Parathyroid adenoma (tissue), 2 donors: Measurements from ENCODE around the gene RPL29.

Source experiments
- H2AFZ ChIP-seq: fragments of 300-600 bp; sonication (generic); one replicate; pipeline ENCODE4 v1.7.0; 2017; ENCODE audit warnings: antibody characterized with exemption, mild to moderate bottlenecking
- H3K27ac ChIP-seq: fragments of 300-600 bp; sonication (generic); one replicate; pipeline ENCODE4 v1.7.0; 2017
- H3K27me3 ChIP-seq: fragments of 300-600 bp; sonication (generic); one replicate; pipeline ENCODE4 v1.7.0; 2017; ENCODE audit warnings: low read length; ENCODE audit not compliant: control insufficient read depth, insufficient read depth
- H3K36me3 ChIP-seq: fragments of 300-600 bp; sonication (generic); one replicate; pipeline ENCODE4 v1.7.0; 2017; ENCODE audit warnings: low read length; ENCODE audit not compliant: control insufficient read depth, insufficient read depth
- H3K4me1 ChIP-seq: fragments of 300-600 bp; sonication (generic); one replicate; pipeline ENCODE4 v1.7.0; 2017; ENCODE audit warnings: control low read depth
- H3K4me2 ChIP-seq: fragments of 300-600 bp; sonication (generic); one replicate; pipeline ENCODE4 v1.7.0; 2017; ENCODE audit warnings: low read length
- H3K4me3 ChIP-seq: fragments of 300-600 bp; sonication (generic); one replicate; pipeline ENCODE4 v1.7.0; 2017; ENCODE audit warnings: low read depth, low read length
- H3K79me2 ChIP-seq: fragments of 300-600 bp; sonication (generic); one replicate; pipeline ENCODE4 v1.7.0; 2017; ENCODE audit warnings: control low read depth
- H3K9ac ChIP-seq: fragments of 300-600 bp; sonication (generic); one replicate; pipeline ENCODE4 v1.7.0; 2017; ENCODE audit warnings: mild to moderate bottlenecking
- H3K9me3 ChIP-seq: fragments of 300-600 bp; sonication (generic); one replicate; pipeline ENCODE4 v1.7.0; 2017; ENCODE audit warnings: low read length; ENCODE audit not compliant: control insufficient read depth
- TF ChIP-seq, protein P1 (sequence below): fragments of 300-600 bp; sonication (generic); IDR thresholded peaks from one replicate; pipeline ENCODE4 v1.7.0; 2017; ENCODE audit warnings: antibody characterized with exemption, mild to moderate bottlenecking
- donor health status: primary hyperparathyroidism.

RPL29 gene

DNA sequence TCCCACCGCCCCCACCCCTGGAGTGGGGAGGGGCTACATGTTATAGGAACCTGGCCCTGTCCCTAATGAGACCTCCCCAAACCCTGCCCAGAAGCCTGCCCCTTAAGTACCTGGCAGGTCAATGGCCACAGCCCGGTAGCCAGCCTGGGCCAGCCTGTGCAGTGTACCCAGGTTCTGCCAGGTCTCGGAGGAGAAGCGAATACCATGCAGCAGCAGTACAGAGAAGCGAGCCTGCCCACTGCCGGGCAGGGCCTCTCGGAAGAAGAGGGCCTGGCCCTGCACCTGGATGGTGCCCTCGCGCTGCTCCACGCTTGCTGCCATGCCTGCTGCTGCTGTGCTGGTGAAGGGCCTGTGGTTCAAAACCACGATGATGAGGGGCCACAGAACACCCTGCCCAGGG, 24.3 kb downstream of the RPL29 start:
- Histone ChIP-seq H3K4me2 (no peak overlapping the region), H2AFZ (no peak overlapping the region), H3K27me3 (no peaks in the 10 kb centered on the region), H3K9me3 (no peaks in the 10 kb centered on the region), H3K79me2 (no peaks in the 10 kb centered on the region), H3K9ac (no peak overlapping the region), H3K27ac (no peak overlapping the region), H3K4me1 (peaks cover 22% of the 10 kb centered on the region), H3K36me3 (no peaks in the 10 kb centered on the region), H3K4me3 (no peak overlapping the region)
- TF ChIP-seq, protein P1, sequence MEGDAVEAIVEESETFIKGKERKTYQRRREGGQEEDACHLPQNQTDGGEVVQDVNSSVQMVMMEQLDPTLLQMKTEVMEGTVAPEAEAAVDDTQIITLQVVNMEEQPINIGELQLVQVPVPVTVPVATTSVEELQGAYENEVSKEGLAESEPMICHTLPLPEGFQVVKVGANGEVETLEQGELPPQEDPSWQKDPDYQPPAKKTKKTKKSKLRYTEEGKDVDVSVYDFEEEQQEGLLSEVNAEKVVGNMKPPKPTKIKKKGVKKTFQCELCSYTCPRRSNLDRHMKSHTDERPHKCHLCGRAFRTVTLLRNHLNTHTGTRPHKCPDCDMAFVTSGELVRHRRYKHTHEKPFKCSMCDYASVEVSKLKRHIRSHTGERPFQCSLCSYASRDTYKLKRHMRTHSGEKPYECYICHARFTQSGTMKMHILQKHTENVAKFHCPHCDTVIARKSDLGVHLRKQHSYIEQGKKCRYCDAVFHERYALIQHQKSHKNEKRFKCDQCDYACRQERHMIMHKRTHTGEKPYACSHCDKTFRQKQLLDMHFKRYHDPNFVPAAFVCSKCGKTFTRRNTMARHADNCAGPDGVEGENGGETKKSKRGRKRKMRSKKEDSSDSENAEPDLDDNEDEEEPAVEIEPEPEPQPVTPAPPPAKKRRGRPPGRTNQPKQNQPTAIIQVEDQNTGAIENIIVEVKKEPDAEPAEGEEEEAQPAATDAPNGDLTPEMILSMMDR: no peak

DNA sequence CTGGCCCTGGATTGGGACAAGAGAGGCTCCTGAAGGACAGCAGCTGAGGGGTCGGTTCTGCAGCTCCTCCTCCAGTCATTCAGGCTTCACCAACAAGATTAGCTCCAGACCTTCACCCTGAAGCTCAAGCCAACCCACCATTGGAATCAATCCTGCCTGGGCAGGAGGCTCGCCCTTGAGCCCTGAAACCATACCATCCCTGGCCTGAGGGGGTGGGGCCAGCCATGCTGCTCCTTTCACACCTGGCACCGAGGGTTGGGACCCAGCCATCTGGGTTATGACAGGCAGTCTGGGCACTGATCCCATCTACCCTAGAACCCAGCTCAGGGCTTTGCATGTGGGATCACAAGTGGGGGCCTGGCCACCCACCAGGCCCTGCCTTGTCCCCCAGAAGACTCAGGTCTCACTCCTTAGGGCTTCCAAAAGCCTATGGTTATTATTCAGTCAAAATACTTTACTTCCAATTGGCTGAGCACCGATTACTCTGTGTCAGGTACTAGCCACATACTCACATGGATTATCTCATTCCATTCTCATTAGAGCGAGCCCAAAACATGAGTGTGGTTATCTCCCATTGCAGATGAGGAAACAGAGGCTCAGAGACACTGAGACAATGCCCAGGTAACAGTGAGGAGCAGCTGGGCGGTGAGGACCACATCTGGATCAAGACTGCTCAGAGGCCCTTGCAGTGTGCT, 24.9 kb downstream of the RPL29 start:
- Histone ChIP-seq H3K27me3 (no peaks in the 10 kb centered on the region), H3K9me3 (no peaks in the 10 kb centered on the region), H3K9ac (no peak overlapping the region), H2AFZ (no peak overlapping the region), H3K36me3 (no peaks in the 10 kb centered on the region), H3K4me1 (peaks cover 26% of the 10 kb centered on the region), H3K4me2 (no peak overlapping the region), H3K4me3 (no peak overlapping the region), H3K27ac (peak overlapping the region; percentile 21), H3K79me2 (no peaks in the 10 kb centered on the region)
- TF ChIP-seq, protein P1: no peak

DNA sequence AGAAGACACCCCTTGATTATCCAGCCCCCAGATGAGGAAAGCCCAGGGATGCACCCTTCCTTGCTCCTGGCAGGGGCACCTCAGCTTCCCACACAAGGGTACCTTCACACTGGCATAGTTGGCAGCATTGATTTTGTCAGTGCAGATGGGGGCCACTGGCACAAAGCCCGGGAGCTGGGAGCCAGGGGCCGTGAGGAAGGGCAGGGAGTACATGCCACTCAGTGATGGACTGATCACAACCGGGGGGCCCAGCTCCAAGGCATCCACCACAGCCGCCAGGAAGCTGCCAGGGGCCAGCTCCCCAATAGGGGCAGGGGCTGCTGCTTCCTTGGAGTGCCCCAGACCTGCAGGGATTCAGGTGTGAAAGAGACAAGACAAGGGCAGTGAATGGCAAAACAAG, 25.9 kb downstream of the RPL29 start:
- TF ChIP-seq, protein P1: no peak
- no peaks in the 10 kb centered on the region for H3K27me3 ChIP-seq
- no peaks in the 10 kb centered on the region for H3K36me3 ChIP-seq
- no peak overlapping the region for H2AFZ ChIP-seq
- H3K9ac ChIP-seq: no peak overlapping the region
- H3K4me2 ChIP-seq: no peak overlapping the region
- H3K27ac ChIP-seq: no peak overlapping the region
- no peaks in the 10 kb centered on the region for H3K79me2 ChIP-seq
- H3K4me3 ChIP-seq: no peak overlapping the region
- H3K9me3 ChIP-seq: no peaks in the 10 kb centered on the region
- H3K4me1 ChIP-seq: peaks cover 23% of the 10 kb centered on the region

DNA sequence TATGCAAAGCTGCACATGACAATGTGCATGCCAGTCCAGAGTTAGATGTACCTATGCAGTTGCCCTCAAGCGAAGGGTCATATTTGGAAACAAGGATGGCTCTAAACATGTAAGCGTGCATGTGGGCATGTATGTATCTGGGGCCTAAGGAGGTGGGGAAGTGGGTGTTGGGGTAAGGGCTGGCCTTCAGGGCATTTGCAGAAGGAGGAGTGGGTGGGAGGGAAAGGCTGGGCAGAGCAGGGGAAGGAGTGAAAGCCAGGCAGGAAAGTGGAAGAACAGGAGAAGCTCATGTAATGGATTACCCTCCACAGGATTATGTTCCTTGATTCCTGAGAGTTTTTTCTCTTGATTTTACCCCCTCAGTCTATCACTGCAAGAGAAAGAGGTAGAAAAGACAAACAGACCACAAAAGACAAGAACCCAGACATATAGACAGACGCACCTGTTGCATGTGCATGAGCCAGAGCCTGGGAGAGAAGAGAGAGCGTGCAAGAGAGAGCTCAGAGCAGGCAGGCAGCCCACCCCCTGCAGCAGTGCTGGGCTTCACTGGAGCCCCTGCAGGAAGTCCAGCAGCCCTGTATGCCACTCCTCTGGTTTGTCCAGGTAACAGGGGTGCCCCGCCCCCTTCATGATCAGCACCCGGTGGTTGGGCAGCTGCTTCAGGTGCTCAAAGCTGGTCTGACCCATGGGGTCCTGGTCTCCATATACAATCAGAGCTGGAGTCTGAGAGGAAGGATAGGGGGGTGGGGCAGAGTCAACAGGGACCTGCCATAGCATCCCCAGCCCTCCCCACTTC, 26.6 kb downstream of the RPL29 start:
- no peak overlapping the region for H2AFZ ChIP-seq
- H3K27me3 ChIP-seq: no peaks in the 10 kb centered on the region
- H3K27ac ChIP-seq: no peak overlapping the region
- no peaks in the 10 kb centered on the region for H3K9me3 ChIP-seq
- H3K36me3 ChIP-seq: no peaks in the 10 kb centered on the region
- H3K79me2 ChIP-seq: no peaks in the 10 kb centered on the region
- TF ChIP-seq, protein P1: no peak
- no peak overlapping the region for H3K4me3 ChIP-seq
- H3K4me1 ChIP-seq: peaks cover 18% of the 10 kb centered on the region
- no peak overlapping the region for H3K9ac ChIP-seq
- H3K4me2 ChIP-seq: no peak overlapping the region
